ENCODE data around the gene ACSL5. TPM values are rescaled to one million over a fixed set of nuclear protein-coding genes. Genes with fewer than 3 reads are reported as not detected.
"Not testable (repeated sequence)": the region's sequence is repeated elsewhere in the genome, so short reads cannot be mapped to it uniquely, and the experiment has no call there.

Gene ACSL5
- total RNA-seq, 1 donor: 27.5 TPM

GRCh38 chr10:112406806-112407205, 32.9 kb downstream of the ACSL5 start:
- DNase-seq (ENCODE audit: low read depth in 2 of 3, low spot score in 2 of 3): not testable (repeated sequence)

- no peak for DNase-seq (ENCODE audit: low read depth in 2 of 3, low spot score in 2 of 3)
Observed at GRCh38 chr10:112407696-112408095, 33.8 kb downstream of the ACSL5 start.

GRCh38 chr10:112409299-112409698, 35.4 kb downstream of the ACSL5 start:
- no peak for DNase-seq (ENCODE audit: low read depth in 2 of 3, low spot score in 2 of 3)

- no peak for DNase-seq (ENCODE audit: low read depth in 2 of 3, low spot score in 2 of 3)
Observed at GRCh38 chr10:112409755-112410154, 35.8 kb downstream of the ACSL5 start.

- DNase-seq (ENCODE audit: low read depth in 2 of 3, low spot score in 2 of 3): peak in 2 of 3 donors; percentile 19 to 26
Observed at GRCh38 chr10:112412696-112413095, 38.8 kb downstream of the ACSL5 start.

- DNase-seq (ENCODE audit: low read depth in 2 of 3, low spot score in 2 of 3): no peak
Observed at GRCh38 chr10:112421731-112422130, 47.8 kb downstream of the ACSL5 start.

- DNase-seq (ENCODE audit: low read depth in 2 of 3, low spot score in 2 of 3): no peak
Observed at GRCh38 chr10:112424651-112425050, 50.7 kb downstream of the ACSL5 start.

GRCh38 chr10:112426111-112426510, 52.2 kb downstream of the ACSL5 start:
- DNase-seq (ENCODE audit: low read depth in 2 of 3, low spot score in 2 of 3): no peak

- no peak for DNase-seq (ENCODE audit: low read depth in 2 of 3, low spot score in 2 of 3)
Observed at GRCh38 chr10:112429147-112429546, 55.2 kb downstream of the ACSL5 start.

GRCh38 chr10:112429654-112430230, 55.8 kb downstream of the ACSL5 start:
- DNase-seq (ENCODE audit: low read depth in 2 of 3, low spot score in 2 of 3): no peak

- DNase-seq (ENCODE audit: low read depth in 2 of 3, low spot score in 2 of 3): no peak
Observed at GRCh38 chr10:112433136-112433535, 59.2 kb downstream of the ACSL5 start.

- DNase-seq (ENCODE audit: low read depth in 2 of 3, low spot score in 2 of 3): peak in 2 of 3 donors; percentile 22 to 73
Observed at GRCh38 chr10:112434988-112435619, 61.2 kb downstream of the ACSL5 start.

GRCh38 chr10:112438356-112438755, 64.4 kb downstream of the ACSL5 start:
- DNase-seq (ENCODE audit: low read depth in 2 of 3, low spot score in 2 of 3): no peak

GRCh38 chr10:112441520-112441919, 67.6 kb downstream of the ACSL5 start:
- no peak for DNase-seq (ENCODE audit: low read depth in 2 of 3, low spot score in 2 of 3)

- no peak for DNase-seq (ENCODE audit: low read depth in 2 of 3, low spot score in 2 of 3)
Observed at GRCh38 chr10:112442063-112442462, 68.1 kb downstream of the ACSL5 start.

GRCh38 chr10:112446055-112446854, 72.3 kb downstream of the ACSL5 start:
- DNase-seq (ENCODE audit: low read depth in 2 of 3, low spot score in 2 of 3): peak in 2 of 3 donors; percentile 22 to 26

- DNase-seq (ENCODE audit: low read depth in 2 of 3, low spot score in 2 of 3): peak; percentile 76 to 91 (median 90)
Observed at GRCh38 chr10:112446855-112447619, 73.1 kb downstream of the ACSL5 start, which contains the start of the genes VTI1A and ZDHHC6. VTI1A (plus strand) TSS chr10:112447215; CDS start chr10:112447374, 159 bp downstream. ZDHHC6 (minus strand) TSS chr10:112446914; CDS start chr10:112445436, 1,478 bp downstream.

- peak in 1 of 3 donors; percentile 9 for DNase-seq (ENCODE audit: low read depth in 2 of 3, low spot score in 2 of 3)
Observed at GRCh38 chr10:112447620-112447928, 73.7 kb downstream of the ACSL5 start.

- DNase-seq (ENCODE audit: low read depth in 2 of 3, low spot score in 2 of 3): no peak
Observed at GRCh38 chr10:112448888-112449287, 75.0 kb downstream of the ACSL5 start.

- no peak for DNase-seq (ENCODE audit: low read depth in 2 of 3, low spot score in 2 of 3)
Observed at GRCh38 chr10:112454910-112455779, 81.2 kb downstream of the ACSL5 start.

All from hematopoietic multipotent progenitor cell (in vitro differentiated cells).